Measurements from ENCODE around the gene PAPSS1. TPM values are rescaled to one million over a fixed set of nuclear protein-coding genes. Genes with fewer than 3 reads are reported as not detected.
A peak's percentile ranks its signal among the peaks of the same experiment; 100 is the strongest.

Gene PAPSS1
- total RNA-seq, 1 experiment from 2014 or later: 83.6 TPM

GRCh38 chr4:107710493-107711459 lies 9.3 kb downstream of the PAPSS1 start:
- no peak overlapping the region for H3K18ac ChIP-seq (ENCODE audit: insufficient read length, low read depth, low read length)
- no peaks in the 10 kb centered on the region for H3K23me2 ChIP-seq (ENCODE audit: insufficient read length, low read depth, low read length, poor library complexity, severe bottlenecking)
- no peak overlapping the region for H3K56ac ChIP-seq (ENCODE audit: insufficient read length, low read depth, low read length)
- H3K4me2 ChIP-seq (ENCODE audit: insufficient read depth, insufficient read length, low read length): no peak overlapping the region
- TF ChIP-seq, protein P1, sequence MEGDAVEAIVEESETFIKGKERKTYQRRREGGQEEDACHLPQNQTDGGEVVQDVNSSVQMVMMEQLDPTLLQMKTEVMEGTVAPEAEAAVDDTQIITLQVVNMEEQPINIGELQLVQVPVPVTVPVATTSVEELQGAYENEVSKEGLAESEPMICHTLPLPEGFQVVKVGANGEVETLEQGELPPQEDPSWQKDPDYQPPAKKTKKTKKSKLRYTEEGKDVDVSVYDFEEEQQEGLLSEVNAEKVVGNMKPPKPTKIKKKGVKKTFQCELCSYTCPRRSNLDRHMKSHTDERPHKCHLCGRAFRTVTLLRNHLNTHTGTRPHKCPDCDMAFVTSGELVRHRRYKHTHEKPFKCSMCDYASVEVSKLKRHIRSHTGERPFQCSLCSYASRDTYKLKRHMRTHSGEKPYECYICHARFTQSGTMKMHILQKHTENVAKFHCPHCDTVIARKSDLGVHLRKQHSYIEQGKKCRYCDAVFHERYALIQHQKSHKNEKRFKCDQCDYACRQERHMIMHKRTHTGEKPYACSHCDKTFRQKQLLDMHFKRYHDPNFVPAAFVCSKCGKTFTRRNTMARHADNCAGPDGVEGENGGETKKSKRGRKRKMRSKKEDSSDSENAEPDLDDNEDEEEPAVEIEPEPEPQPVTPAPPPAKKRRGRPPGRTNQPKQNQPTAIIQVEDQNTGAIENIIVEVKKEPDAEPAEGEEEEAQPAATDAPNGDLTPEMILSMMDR (conservative IDR thresholded peaks at IDR 0.05): no peak
- H2BK120ac ChIP-seq (ENCODE audit: low read depth, low read length, poor library complexity, severe bottlenecking): no peak overlapping the region
- no CpG with 5 or more reads among the region's 10 CpGs for WGBS (ENCODE audit: extremely low coverage, insufficient read length, low lambda C conversion rate)
- H3K4ac ChIP-seq (ENCODE audit: low read depth, low read length): no peak overlapping the region
- no peak overlapping the region for H2BK5ac ChIP-seq (ENCODE audit: insufficient read length, low read length)
- Mint-ChIP-seq H3K36me3 (ENCODE audit: insufficient read depth in 1 of 3, low read depth in 3 of 3) (peaks cover 27 to 41% (median 38%) of the 10 kb centered on the region in 3 experiments; a peak in 6 of 7 replicates), H3K27ac (peak overlapping the region in 2 of 3 experiments; percentile 6 to 74; a peak in 3 of 7 replicates), H3K9me3 (peaks cover 17 to 19% of the 10 kb centered on the region in 2 experiments), H3K27me3 (ENCODE audit: low read depth) (no peaks in the 10 kb centered on the region), H3K4me3 (no peak overlapping the region), H3K4me1 (peaks cover 32 to 34% of the 10 kb centered on the region in 2 experiments)
- H3K4me1 ChIP-seq (ENCODE audit: insufficient read depth, low read length): no peaks in the 10 kb centered on the region; the same call in 1 of the 2 replicates
- no peak overlapping the region for H2BK12ac ChIP-seq (ENCODE audit: insufficient read length, low read depth, low read length)
- no peaks in the 10 kb centered on the region for H3K27me3 ChIP-seq (ENCODE audit: insufficient read depth, low read length)
- no peak overlapping the region for H3T11ph ChIP-seq (ENCODE audit: low read length)
- peaks cover 18% of the 10 kb centered on the region for H3K79me1 ChIP-seq (ENCODE audit: insufficient read depth, low read depth, low read length, poor library complexity, severe bottlenecking)
- no peak overlapping the region for H2BK20ac ChIP-seq (ENCODE audit: low read depth, low read length, poor library complexity, severe bottlenecking)
- no peak overlapping the region for H3K23ac ChIP-seq (ENCODE audit: insufficient read length, low read depth, low read length)
- no peak overlapping the region for H4K91ac ChIP-seq (ENCODE audit: insufficient read length, low read depth, low read length)
- H4K20me1 ChIP-seq (ENCODE audit: control insufficient read depth, insufficient read depth, insufficient read length): no peaks in the 10 kb centered on the region
- no peak overlapping the region for H4K5ac ChIP-seq (ENCODE audit: insufficient read length, low read depth, low read length)
- no peak overlapping the region for H3K9ac ChIP-seq (ENCODE audit: extremely low read depth, insufficient read length, low read length)
- H4K8ac ChIP-seq (replicated peaks; ENCODE audit: insufficient read length, low read depth, low read length): no peak overlapping the region
- no peak overlapping the region for H2AFZ ChIP-seq (ENCODE audit: low read length)
- no peak overlapping the region for H3K14ac ChIP-seq (ENCODE audit: insufficient read depth, low read length)
- no peak overlapping the region for H2BK15ac ChIP-seq (ENCODE audit: low read depth, low read length)
- no peaks in the 10 kb centered on the region for H3K9me3 ChIP-seq (ENCODE audit: control insufficient read depth, low read depth, low read length)
- no peak overlapping the region for H2AK5ac ChIP-seq (ENCODE audit: insufficient read length, low read length)
- peaks cover 25% of the 10 kb centered on the region for H3K79me2 ChIP-seq (ENCODE audit: insufficient read depth, low read length)
- no peak overlapping the region for H3K27ac ChIP-seq (ENCODE audit: insufficient read length, low read depth, low read length)
- DNase-seq: no peak

Measured in H9 (cell line).